Thyroid gland (tissue), 4 donors: Measurements from ENCODE around the gene ETNK2. TPM values are rescaled to one million over a fixed set of nuclear protein-coding genes. Genes with fewer than 3 reads are reported as not detected.
A peak's percentile ranks its signal among the peaks of the same experiment; 100 is the strongest.
"Not testable (repeated sequence)": the region's sequence is repeated elsewhere in the genome, so short reads cannot be mapped to it uniquely, and the experiment has no call there.

ENCODE experiments used
- DNase-seq, 2 donors: peaks; one replicate each; pipeline ENCODE4 v3.0.0-alpha.2; 2019
- H3K27ac ChIP-seq, 3 donors: fragments of 200-600 bp; sonication (generic); 1 replicate in 2 of 3; 2 replicates in 1 of 3; pipeline ENCODE4 v1.5.1; 2016 to 2019; ENCODE audit warnings: mild to moderate bottlenecking in 1 of 3, moderate library complexity in 1 of 3
- H3K27me3 ChIP-seq: fragments of 200-600 bp; sonication (generic); one replicate; pipeline ENCODE4 v1.5.1; 2019
- H3K36me3 ChIP-seq, 2 donors: fragments of 200-600 bp; sonication (generic); one replicate each; pipeline ENCODE4 v1.5.1; 2016 to 2019
- H3K4me1 ChIP-seq, 2 donors: fragments of 200-600 bp; sonication (generic); one replicate each; pipeline ENCODE4 v1.5.1; 2017 to 2019
- H3K4me3 ChIP-seq, 3 donors: fragments of 200-600 bp; sonication (generic); replicated peaks in 1 of 3; 1 replicate in 2 of 3; 2 replicates in 1 of 3; pipeline ENCODE4 v1.5.1; 2016; ENCODE audit warnings: mild to moderate bottlenecking in 1 of 3
- H3K9me3 ChIP-seq: fragments of 200-600 bp; sonication (generic); one replicate; pipeline ENCODE4 v1.5.1; 2017
- CTCF ChIP-seq, 6 experiments: fragments of 200-600 bp in 3 of 6; fragments of 450-650 bp in 3 of 6; sonication (generic) in 3 of 6; IDR thresholded peaks; one replicate each; pipeline ENCODE4 v1.5.1; 2016 to 2019; ENCODE audit warnings: antibody characterized with exemption in 6 of 6, mild to moderate bottlenecking in 2 of 6, inconsistent platforms in 1 of 6, moderate library complexity in 1 of 6
- POLR2A ChIP-seq, 2 donors: fragments of 450-650 bp; IDR thresholded peaks; one replicate each; pipeline ENCODE4 v1.6.1; 2017; ENCODE audit warnings: antibody characterized with exemption in 2 of 2, mild to moderate bottlenecking in 2 of 2, moderate library complexity in 1 of 2
- WGBS, 2 donors: methylation state at CpG; one replicate each; pipeline ENCODE4 v1.1.5; 2017; 5-methylcytosine and 5-hydroxymethylcytosine counted together
- intact Hi-C: fragments of 100-400 bp; cut with DNase I; formaldehyde crosslinking; loops from one replicate; pipeline ENCODE4 v1.15.1; 2023
- total RNA-seq, 4 donors: library from RNA; depleted of rRNA; stranded (reverse); fragments of >200 nt; gene quantifications; one replicate each; pipeline ENCODE4 v1.2.3, GENCODE V29; 2016

ETNK2 gene
- total RNA-seq, 4 donors from 2014 or later = 16.1 to 22.5 (median 21.0) TPM

GRCh38 chr1:204104331-204105130 is 47.3 kb downstream of the ETNK2 start:
- Histone ChIP-seq H3K4me3 (no peak overlapping the region), H3K27ac (no peak overlapping the region), H3K27me3 (no peaks in the 10 kb centered on the region), H3K4me1 (peaks cover 35 to 54% of the 10 kb centered on the region in 2 donors), H3K9me3 (no peaks in the 10 kb centered on the region), H3K36me3 (no peaks in the 10 kb centered on the region)
- intact Hi-C loops = no loop called here
- DNase-seq = no peak
- TF ChIP-seq CTCF (IDR thresholded peaks at IDR 0.05) (no peak), POLR2A (IDR thresholded peaks at IDR 0.05) (no peak)
- WGBS, 2 donors = 75 to 76% methylated on average over 14 of the region's 14 CpGs

- TF ChIP-seq CTCF (IDR thresholded peaks at IDR 0.05) = no peak
- no peak for TF ChIP-seq POLR2A (IDR thresholded peaks at IDR 0.05)
- 22 to 44% methylated on average over 2 of the region's 2 CpGs for WGBS, 2 donors
- intact Hi-C loops = no loop called here
- Histone ChIP-seq H3K4me1 (peaks cover 28 to 45% of the 10 kb centered on the region in 2 donors), H3K9me3 (no peaks in the 10 kb centered on the region), H3K4me3 (no peak overlapping the region), H3K36me3 (no peaks in the 10 kb centered on the region), H3K27me3 (no peaks in the 10 kb centered on the region), H3K27ac (no peak overlapping the region)
- no peak for DNase-seq
These were observed 48.5 kb downstream of the ETNK2 start for GRCh38 chr1:204103431-204103741.

- no peak for DNase-seq
- Histone ChIP-seq H3K27ac (peak overlapping the region in 1 of 3 donors; percentile 11), H3K27me3 (no peaks in the 10 kb centered on the region), H3K9me3 (no peaks in the 10 kb centered on the region), H3K4me3 (no peak overlapping the region), H3K4me1 (peaks cover 25 to 40% of the 10 kb centered on the region in 2 donors), H3K36me3 (no peaks in the 10 kb centered on the region)
- WGBS, 2 donors = 32 to 44% methylated on average over 3 of the region's 3 CpGs
- intact Hi-C loops = no loop called here
- no peak for TF ChIP-seq CTCF (IDR thresholded peaks at IDR 0.05)
- TF ChIP-seq POLR2A (IDR thresholded peaks at IDR 0.05) = no peak
These were observed 49.0 kb downstream of the ETNK2 start for GRCh38 chr1:204102739-204103430.

DNA sequence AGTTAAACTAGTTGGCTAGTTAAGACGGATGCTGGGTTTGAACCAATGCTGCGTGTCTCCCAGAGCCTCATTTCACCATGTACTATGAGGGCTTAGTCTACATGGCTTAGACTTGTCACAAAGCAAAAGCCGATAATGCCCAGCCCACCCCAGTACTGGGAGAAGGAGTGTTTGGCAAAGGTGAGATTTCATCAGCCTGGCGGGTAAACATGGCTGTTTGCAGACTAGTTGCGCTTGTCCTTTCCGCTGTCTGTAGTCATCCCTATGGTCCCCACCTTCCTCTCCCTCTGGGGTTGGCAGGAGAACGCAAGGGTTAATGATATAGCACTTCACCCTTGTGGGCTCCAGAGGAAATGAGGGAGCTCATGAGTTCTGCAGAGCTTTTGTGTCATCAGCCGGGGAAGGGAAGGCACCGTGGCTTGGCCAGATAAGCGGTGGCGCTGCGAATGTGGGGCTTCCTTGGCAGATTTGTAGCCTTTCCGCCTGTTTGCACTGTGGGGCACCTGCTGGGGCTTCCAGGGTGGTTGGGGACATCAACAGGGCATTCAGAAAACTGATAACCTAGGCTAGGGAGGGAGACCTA is 49.7 kb downstream of the ETNK2 start:
- TF ChIP-seq CTCF (IDR thresholded peaks at IDR 0.05) (no peak), POLR2A (IDR thresholded peaks at IDR 0.05) (no peak)
- Histone ChIP-seq H3K4me3 (no peak overlapping the region), H3K27ac (no peak overlapping the region), H3K4me1 (peaks cover 18 to 32% of the 10 kb centered on the region in 2 donors), H3K27me3 (no peaks in the 10 kb centered on the region), H3K36me3 (no peaks in the 10 kb centered on the region), H3K9me3 (no peaks in the 10 kb centered on the region)
- intact Hi-C loops = no loop called here
- 70 to 81% methylated on average over 8 to 13 of the region's 13 CpGs for WGBS, 2 donors
- no peak for DNase-seq

GRCh38 chr1:204099754-204100153 is 52.1 kb downstream of the ETNK2 start:
- H3K27me3 ChIP-seq, intact Hi-C loops, H3K4me3 ChIP-seq, DNase-seq, H3K9me3 ChIP-seq, H3K36me3 ChIP-seq, H3K27ac ChIP-seq: not testable (repeated sequence)
- H3K4me1 ChIP-seq = peaks cover 21 to 37% of the 10 kb centered on the region in 2 donors
- WGBS, 2 donors = 85 to 86% methylated on average over 2 of the region's 2 CpGs
